Lung (tissue), 12 donors: ENCODE data around the gene SIRT6. TPM values are rescaled to one million over a fixed set of nuclear protein-coding genes. Genes with fewer than 3 reads are reported as not detected.

ENCODE experiments used
- ATAC-seq: fragments of 200-7000 bp; cut with Tn5 transposase; one replicate; pipeline ENCODE4 v1.9.1; 2020; ENCODE audit warnings: moderate number of reproducible peaks; ENCODE audit not compliant: insufficient read depth, low FRiP score
- DNase-seq, 3 donors: peaks; one replicate each; pipeline ENCODE4 v3.0.0-alpha.2; 2013 to 2017
- H3K27ac ChIP-seq, 2 donors: one replicate each; pipeline ENCODE4 v1.5.1; 2013; ENCODE audit warnings: mild to moderate bottlenecking in 2 of 2, moderate library complexity in 2 of 2, control low read depth in 1 of 2, inconsistent platforms in 1 of 2, low read depth in 1 of 2, low read length in 1 of 2
- H3K27me3 ChIP-seq, 3 donors: one replicate each; pipeline ENCODE4 v1.5.1; 2013; ENCODE audit warnings: low read length in 2 of 3; ENCODE audit not compliant: control insufficient read depth in 3 of 3, insufficient read depth in 3 of 3
- H3K36me3 ChIP-seq, 4 donors: one replicate each; pipeline ENCODE4 v1.5.1; 2013; ENCODE audit warnings: low read length in 4 of 4, mild to moderate bottlenecking in 1 of 4, moderate library complexity in 1 of 4; ENCODE audit not compliant: control insufficient read depth in 4 of 4, insufficient read depth in 4 of 4
- H3K4me1 ChIP-seq, 5 donors: one replicate each; pipeline ENCODE4 v1.5.1; 2013; ENCODE audit warnings: low read length in 5 of 5, mild to moderate bottlenecking in 2 of 5, moderate library complexity in 1 of 5; ENCODE audit not compliant: control insufficient read depth in 5 of 5, insufficient read depth in 5 of 5
- H3K4me3 ChIP-seq: one replicate; pipeline ENCODE4 v1.5.1; 2013; ENCODE audit warnings: mild to moderate bottlenecking, control low read depth, moderate library complexity
- H3K9ac ChIP-seq, 2 donors: one replicate each; pipeline ENCODE4 v1.5.1; 2013; ENCODE audit warnings: low read length in 2 of 2, control low read depth in 1 of 2; ENCODE audit not compliant: insufficient read depth in 1 of 2
- H3K9me3 ChIP-seq, 4 donors: one replicate each; pipeline ENCODE4 v1.5.1; 2013; ENCODE audit warnings: low read length in 3 of 4, mild to moderate bottlenecking in 1 of 4, moderate library complexity in 1 of 4; ENCODE audit not compliant: control insufficient read depth in 4 of 4, insufficient read depth in 3 of 4
- WGBS, 2 donors: extraction: QIAGEN DNeasy Blood & Tissue Kit; methylation state at CpG; one replicate each; pipeline ENCODE4 v1.1.7; 2013; 5-methylcytosine and 5-hydroxymethylcytosine counted together
- polyA plus RNA-seq, 2 donors: library from polyadenylated mRNA; stranded (reverse); fragments of 200-250 nt; gene quantifications; one replicate each; pipeline ENCODE4 v1.2.1, GENCODE V29; 2013
- total RNA-seq, 2 donors: library from RNA; depleted of rRNA in 1 of 2; stranded (reverse); fragments of >200 nt in 1 of 2; gene quantifications; one replicate each; pipeline ENCODE4 v1.2.1, GENCODE V29; 2014 to 2021
- TF ChIP-seq, protein P1 (sequence below): IDR thresholded peaks from 2 replicates; pipeline ENCODE4 v1.5.1; 2012; ENCODE audit warnings: mild to moderate bottlenecking; ENCODE audit errors: control extremely low read depth, extremely low read depth
- donor health status: control.
- donor health status: control.
- donor health status: Bipolar disorder and iron deficiency.
- donor health status: healthy.
- donor health status: DM: yes; HTN: yes; CAD: no.

The SIRT6 gene
- total and polyA plus RNA-seq, 4 donors = 10.2 to 36.5 (median 29.2) TPM

DNA sequence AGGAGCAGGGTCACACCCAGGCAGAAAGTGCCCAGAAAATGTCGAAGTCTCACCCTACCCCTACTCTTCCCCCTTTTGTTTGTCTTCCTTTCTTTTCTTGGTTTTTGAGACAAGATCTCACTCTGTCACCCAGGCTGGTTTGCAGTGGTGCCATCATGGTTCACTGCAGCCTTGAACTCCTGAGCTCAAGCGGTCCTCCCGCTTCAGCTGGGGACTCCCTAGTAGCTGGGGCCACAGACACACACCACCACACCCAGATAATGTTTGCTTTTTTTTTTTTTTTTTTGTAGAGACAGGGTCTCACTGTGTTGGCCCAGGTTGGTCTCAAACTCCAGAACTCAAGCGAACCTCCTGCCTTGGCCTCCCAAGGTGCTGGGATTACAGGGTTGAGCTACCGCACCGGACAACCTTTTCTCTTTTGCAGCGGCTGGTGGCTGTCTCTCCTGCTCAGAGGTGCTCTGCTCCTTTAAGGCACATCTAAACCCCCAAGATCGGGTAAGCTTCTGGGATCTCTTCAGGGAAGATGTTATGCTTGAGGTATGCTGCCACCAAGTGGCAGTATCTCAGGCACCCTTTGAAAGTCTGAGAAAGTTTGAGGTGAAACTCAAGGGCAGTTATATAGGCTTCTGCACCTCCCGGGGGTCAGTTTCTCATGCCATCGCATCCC lies 24.6 kb upstream of the SIRT6 start:
- 84 to 86% methylated on average over 10 of the region's 10 CpGs for WGBS, 2 donors
- no peak for DNase-seq
- no peak overlapping the region for H3K4me3 ChIP-seq
- H3K27me3 ChIP-seq = no peaks in the 10 kb centered on the region
- TF ChIP-seq, protein P1, sequence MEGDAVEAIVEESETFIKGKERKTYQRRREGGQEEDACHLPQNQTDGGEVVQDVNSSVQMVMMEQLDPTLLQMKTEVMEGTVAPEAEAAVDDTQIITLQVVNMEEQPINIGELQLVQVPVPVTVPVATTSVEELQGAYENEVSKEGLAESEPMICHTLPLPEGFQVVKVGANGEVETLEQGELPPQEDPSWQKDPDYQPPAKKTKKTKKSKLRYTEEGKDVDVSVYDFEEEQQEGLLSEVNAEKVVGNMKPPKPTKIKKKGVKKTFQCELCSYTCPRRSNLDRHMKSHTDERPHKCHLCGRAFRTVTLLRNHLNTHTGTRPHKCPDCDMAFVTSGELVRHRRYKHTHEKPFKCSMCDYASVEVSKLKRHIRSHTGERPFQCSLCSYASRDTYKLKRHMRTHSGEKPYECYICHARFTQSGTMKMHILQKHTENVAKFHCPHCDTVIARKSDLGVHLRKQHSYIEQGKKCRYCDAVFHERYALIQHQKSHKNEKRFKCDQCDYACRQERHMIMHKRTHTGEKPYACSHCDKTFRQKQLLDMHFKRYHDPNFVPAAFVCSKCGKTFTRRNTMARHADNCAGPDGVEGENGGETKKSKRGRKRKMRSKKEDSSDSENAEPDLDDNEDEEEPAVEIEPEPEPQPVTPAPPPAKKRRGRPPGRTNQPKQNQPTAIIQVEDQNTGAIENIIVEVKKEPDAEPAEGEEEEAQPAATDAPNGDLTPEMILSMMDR = no peak
- ATAC-seq = no peak
- no peak overlapping the region for H3K9ac ChIP-seq
- no peaks in the 10 kb centered on the region for H3K4me1 ChIP-seq
- H3K9me3 ChIP-seq = peaks cover 0 to 4% (median 0%) of the 10 kb centered on the region in 4 donors
- H3K36me3 ChIP-seq = no peaks in the 10 kb centered on the region
- H3K27ac ChIP-seq = no peak overlapping the region

- no peak overlapping the region for H3K27ac ChIP-seq
- no peak overlapping the region for H3K4me3 ChIP-seq
- DNase-seq (no peak), ATAC-seq (no peak)
- no peak overlapping the region for H3K9ac ChIP-seq
- H3K4me1 ChIP-seq = peaks cover 0 to 2% (median 0%) of the 10 kb centered on the region in 5 donors
- WGBS, 2 donors = 85 to 92% methylated on average over 4 of the region's 4 CpGs
- no peaks in the 10 kb centered on the region for H3K36me3 ChIP-seq
- TF ChIP-seq, protein P1 = no peak
- H3K9me3 ChIP-seq = peaks cover 0 to 2% (median 0%) of the 10 kb centered on the region in 4 donors
- peaks cover 12 to 20% (median 14%) of the 10 kb centered on the region in 3 donors for H3K27me3 ChIP-seq
Observed at GRCh38 chr19:4201798-4202197, 19.4 kb upstream of the SIRT6 start.

DNA sequence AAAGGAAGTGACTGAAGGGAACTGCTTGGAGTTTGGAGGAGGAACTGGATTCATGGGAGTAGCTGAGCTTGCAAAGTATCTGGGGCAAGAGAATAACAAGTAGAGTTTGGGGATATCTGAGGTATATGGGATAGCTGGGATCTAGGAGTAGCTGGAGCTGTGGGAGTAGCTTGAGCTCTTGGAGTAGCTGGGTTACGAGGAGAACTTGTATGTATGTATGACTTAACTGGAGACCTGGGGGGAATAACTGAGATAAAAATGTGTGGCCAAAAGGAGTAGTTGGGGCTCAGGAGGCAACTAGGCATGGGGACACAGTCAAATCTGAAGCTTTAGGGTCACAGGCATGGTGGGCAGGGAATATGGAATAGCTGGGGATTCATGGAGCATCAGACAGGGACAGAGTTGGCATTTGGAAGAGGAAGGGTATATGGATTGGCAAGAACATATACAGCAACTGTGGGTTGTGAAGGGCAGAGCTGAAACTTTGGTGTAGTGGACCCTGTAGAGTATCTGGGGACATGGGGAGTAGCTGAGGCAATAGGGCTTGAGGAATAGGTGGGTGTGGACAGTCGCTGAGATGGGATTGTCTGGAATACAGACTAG lies 18.7 kb upstream of the SIRT6 start:
- no peak for ATAC-seq
- H3K9me3 ChIP-seq = peaks cover 0 to 2% (median 0%) of the 10 kb centered on the region in 4 donors
- H3K4me1 ChIP-seq = peaks cover 0 to 2% (median 0%) of the 10 kb centered on the region in 5 donors
- WGBS, 2 donors = 52 to 84% methylated on average over 2 of the region's 2 CpGs
- no peak overlapping the region for H3K27ac ChIP-seq
- H3K4me3 ChIP-seq = no peak overlapping the region
- H3K27me3 ChIP-seq = peaks cover 14 to 20% (median 16%) of the 10 kb centered on the region in 3 donors
- TF ChIP-seq, protein P1 = no peak
- no peak for DNase-seq
- H3K9ac ChIP-seq = no peak overlapping the region
- H3K36me3 ChIP-seq = no peaks in the 10 kb centered on the region
